ENCODE measurements around the gene CFAP251. TPM values are rescaled to one million over a fixed set of nuclear protein-coding genes. Genes with fewer than 3 reads are reported as not detected.

CFAP251 gene
- total RNA-seq, 1 donor from 2014 or later, result 2.8 TPM

GRCh38 chr12:122023339-122024131 lies 105.1 kb downstream of the CFAP251 start:
- TF ChIP-seq CTCF (IDR thresholded peaks at IDR 0.05; ENCODE audit: partially characterized antibody, unreplicated experiment), result no peak
- Mint-ChIP-seq H3K4me3 (ENCODE audit: unreplicated experiment) (peak overlapping the region; percentile 97), H3K4me1 (ENCODE audit: low read depth, unreplicated experiment) (peaks cover 26% of the 10 kb centered on the region), H3K27ac (ENCODE audit: unreplicated experiment) (peak overlapping the region; percentile 99), H3K9me3 (ENCODE audit: unreplicated experiment) (peaks cover 33% of the 10 kb centered on the region), H3K27me3 (ENCODE audit: unreplicated experiment) (peaks cover 31% of the 10 kb centered on the region), H3K36me3 (ENCODE audit: unreplicated experiment) (peaks cover 7% of the 10 kb centered on the region)
- DNase-seq, result peak; percentile 88

DNA sequence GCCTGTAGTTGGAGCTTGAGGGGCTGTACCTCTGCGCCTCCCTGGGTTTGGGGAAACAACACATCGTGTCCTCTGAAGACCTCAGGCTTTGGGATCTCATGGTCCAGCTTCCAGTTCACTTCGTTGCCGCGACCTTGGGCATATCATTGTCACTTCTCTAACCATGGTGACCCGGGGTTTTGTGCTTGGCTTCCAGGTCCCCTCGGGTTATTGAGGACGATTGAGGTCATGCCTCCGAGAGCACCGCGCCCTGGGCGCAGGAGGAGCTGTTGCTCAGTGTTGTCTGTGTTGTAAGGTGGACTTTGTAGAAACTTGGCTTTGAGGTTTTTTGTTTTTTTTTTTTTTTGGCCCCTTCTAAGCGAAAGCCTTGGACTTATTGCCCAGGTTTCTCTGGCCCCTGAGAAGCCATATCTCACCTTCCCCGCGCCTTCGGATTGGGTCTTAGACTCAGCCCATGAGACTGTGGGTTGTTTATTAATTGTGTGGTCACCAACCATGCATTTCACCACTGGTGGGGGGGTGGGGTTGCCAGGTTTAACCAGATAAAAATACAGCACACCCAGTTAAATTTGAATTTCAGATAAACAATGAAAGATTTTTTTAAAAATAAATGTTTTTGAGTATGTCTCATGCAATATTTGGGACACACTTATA lies 105.9 kb downstream of the CFAP251 start:
- TF ChIP-seq CTCF (IDR thresholded peaks at IDR 0.05; ENCODE audit: partially characterized antibody, unreplicated experiment), result no peak
- Mint-ChIP-seq H3K27me3 (ENCODE audit: unreplicated experiment) (peaks cover 31% of the 10 kb centered on the region), H3K4me3 (ENCODE audit: unreplicated experiment) (peak overlapping the region; percentile 83), H3K9me3 (ENCODE audit: unreplicated experiment) (peaks cover 31% of the 10 kb centered on the region), H3K36me3 (ENCODE audit: unreplicated experiment) (peaks cover 4% of the 10 kb centered on the region), H3K4me1 (ENCODE audit: low read depth, unreplicated experiment) (peaks cover 32% of the 10 kb centered on the region), H3K27ac (ENCODE audit: unreplicated experiment) (peak overlapping the region; percentile 96)
- DNase-seq, result no peak

DNA sequence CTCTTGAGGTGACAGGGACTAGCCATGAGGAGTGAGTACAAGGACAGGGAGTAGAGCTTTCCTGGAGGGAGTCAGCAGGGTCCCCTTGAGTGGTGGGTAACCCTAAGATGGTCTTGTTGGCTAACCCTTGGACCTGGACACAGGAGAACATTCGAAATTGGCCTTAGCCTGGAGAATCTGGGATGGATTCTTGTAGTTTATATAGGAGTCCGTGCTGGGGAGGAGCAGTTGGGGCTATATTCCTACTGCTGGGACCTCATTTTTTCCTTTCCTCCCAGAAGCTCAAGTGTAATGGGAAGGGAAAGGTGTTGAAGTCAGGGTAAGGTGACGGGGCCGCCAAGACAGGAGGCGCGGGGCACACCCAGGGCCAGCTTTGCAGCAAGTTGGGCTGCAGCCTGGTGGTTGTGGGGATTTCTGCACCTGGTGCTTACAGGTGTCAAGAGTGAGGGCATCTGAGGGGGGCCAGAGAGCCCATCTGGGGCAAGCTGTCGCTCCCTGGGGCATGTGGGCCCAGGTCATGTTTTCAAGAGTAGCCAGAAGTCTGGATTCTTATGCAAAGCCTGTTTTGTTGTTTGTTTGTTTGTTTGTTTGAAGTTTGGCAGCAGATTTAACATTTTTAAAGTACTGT lies 108.4 kb downstream of the CFAP251 start:
- H3K36me3 Mint-ChIP-seq (ENCODE audit: unreplicated experiment), result no peaks in the 10 kb centered on the region
- H3K9me3 Mint-ChIP-seq (ENCODE audit: unreplicated experiment), result peaks cover 23% of the 10 kb centered on the region
- DNase-seq, result no peak
- H3K4me1 Mint-ChIP-seq (ENCODE audit: low read depth, unreplicated experiment), result peaks cover 41% of the 10 kb centered on the region
- peaks cover 23% of the 10 kb centered on the region for H3K27me3 Mint-ChIP-seq (ENCODE audit: unreplicated experiment)
- H3K4me3 Mint-ChIP-seq (ENCODE audit: unreplicated experiment), result peak overlapping the region; percentile 63
- peak overlapping the region; percentile 82 for H3K27ac Mint-ChIP-seq (ENCODE audit: unreplicated experiment)
- TF ChIP-seq CTCF (IDR thresholded peaks at IDR 0.05; ENCODE audit: partially characterized antibody, unreplicated experiment), result no peak

- H3K36me3 Mint-ChIP-seq (ENCODE audit: unreplicated experiment), result no peaks in the 10 kb centered on the region
- H3K4me3 Mint-ChIP-seq (ENCODE audit: unreplicated experiment), result peak overlapping the region; percentile 52
- peaks cover 16% of the 10 kb centered on the region for H3K27me3 Mint-ChIP-seq (ENCODE audit: unreplicated experiment)
- TF ChIP-seq CTCF (IDR thresholded peaks at IDR 0.05; ENCODE audit: partially characterized antibody, unreplicated experiment), result no peak
- H3K9me3 Mint-ChIP-seq (ENCODE audit: unreplicated experiment), result peaks cover 18% of the 10 kb centered on the region
- no peak for DNase-seq
- H3K4me1 Mint-ChIP-seq (ENCODE audit: low read depth, unreplicated experiment), result peaks cover 49% of the 10 kb centered on the region
- H3K27ac Mint-ChIP-seq (ENCODE audit: unreplicated experiment), result peak overlapping the region; percentile 71
Measured at GRCh38 chr12:122028165-122028904, 109.9 kb downstream of the CFAP251 start.
